Activated naive CD8-positive, alpha-beta T cell treated with anti-CD3 and anti-CD28 coated beads, Interleukin-2, amount 50 U/mL, for 16 hours (primary cell): ENCODE measurements around the gene ITPR2.
"Not testable (repeated sequence)": the region's sequence is repeated elsewhere in the genome, so short reads cannot be mapped to it uniquely, and the experiment has no call there.

Source experiments
- DNase-seq: peaks from one replicate; pipeline ENCODE4 v3.0.0-alpha.2; 2020; ENCODE audit warnings: low read depth, low spot score

ITPR2 gene

DNA sequence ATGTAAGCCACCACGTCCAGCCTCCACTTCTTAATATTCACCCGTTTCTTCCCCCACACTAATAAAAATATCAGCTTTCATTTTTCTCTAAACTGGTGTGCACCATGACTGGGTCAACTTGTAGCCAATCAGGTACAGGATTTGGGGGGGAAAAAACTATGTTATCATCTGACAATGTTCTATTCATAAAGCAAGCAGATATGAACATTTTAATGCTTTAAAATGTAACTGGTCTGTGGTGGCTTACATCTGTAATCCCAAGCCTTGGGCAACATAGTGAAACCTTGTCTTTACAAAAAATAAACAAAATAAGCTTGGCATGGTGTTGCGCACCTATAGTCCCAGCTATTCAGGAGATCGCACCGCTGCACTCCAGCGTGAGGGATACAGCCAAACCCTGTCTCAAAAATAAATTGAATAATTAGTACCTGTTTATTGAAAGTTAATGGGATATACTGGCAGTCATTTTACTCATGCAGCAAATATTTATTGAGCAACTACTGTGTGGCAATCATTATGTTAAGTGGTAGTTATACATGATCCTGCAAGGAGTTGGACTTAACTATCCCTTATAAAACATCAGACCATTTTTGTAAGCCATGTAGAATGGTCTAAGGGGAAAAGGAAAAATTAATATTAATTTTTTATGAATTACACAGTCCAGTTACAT is 15.3 kb upstream of the ITPR2 start:
- no peak for DNase-seq

DNA sequence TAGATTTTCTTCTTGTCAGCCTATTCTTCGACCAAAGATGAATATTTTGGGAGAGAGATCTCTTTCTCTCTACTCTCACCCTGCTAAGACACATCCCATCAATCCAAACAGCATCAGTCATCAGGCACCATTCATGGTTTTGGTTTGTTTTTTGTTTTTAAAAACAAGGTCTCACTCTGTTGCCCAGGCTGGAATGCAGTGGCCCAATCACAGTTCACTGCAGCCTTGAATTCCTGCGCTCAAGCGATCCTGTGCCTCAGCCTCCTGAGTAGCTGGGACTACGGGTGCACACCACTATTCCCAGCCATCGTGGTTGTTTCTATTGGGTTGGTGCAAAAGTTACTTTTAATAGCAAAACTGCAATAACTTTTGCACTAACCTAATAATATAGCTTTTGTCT is 14.4 kb upstream of the ITPR2 start:
- DNase-seq = no peak

DNA sequence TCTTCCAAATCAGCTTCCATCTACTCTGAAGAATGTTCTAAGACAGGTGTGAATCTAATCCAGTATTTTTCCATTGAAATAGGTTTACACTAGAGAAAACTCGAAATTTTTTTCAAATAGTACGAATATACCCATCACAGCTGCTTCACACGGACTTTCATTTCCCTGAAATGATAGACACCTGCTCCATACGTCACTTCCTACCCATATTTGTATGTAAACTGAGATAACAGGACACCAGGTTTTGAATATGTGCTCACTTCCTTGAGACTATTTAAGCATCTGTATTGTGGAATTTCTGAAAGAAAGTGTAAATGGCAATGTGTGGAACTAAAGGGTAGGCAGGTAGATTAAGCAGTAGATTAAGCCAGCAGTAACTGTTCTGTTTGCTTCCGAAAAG is 13.4 kb upstream of the ITPR2 start:
- DNase-seq = no peak

DNA sequence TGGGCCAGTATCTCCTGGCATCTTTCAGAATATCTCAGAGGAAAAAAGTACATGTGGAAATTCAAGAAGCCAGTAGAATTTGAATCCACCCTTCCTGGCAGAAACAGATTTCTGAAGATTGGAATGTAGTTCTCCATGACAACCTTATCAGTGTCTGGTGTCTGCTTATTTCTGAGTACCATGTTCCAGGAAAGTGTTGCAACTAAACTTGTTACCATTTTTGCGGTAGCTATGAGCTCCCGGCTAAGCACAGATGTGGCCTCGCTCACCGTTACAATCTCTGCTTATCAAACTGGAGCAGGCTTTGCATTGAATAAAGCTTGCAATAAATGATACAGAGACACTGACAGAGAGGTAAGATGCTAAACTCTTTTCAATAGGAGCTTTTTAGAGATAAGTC is 13.0 kb upstream of the ITPR2 start:
- no peak for DNase-seq

DNA sequence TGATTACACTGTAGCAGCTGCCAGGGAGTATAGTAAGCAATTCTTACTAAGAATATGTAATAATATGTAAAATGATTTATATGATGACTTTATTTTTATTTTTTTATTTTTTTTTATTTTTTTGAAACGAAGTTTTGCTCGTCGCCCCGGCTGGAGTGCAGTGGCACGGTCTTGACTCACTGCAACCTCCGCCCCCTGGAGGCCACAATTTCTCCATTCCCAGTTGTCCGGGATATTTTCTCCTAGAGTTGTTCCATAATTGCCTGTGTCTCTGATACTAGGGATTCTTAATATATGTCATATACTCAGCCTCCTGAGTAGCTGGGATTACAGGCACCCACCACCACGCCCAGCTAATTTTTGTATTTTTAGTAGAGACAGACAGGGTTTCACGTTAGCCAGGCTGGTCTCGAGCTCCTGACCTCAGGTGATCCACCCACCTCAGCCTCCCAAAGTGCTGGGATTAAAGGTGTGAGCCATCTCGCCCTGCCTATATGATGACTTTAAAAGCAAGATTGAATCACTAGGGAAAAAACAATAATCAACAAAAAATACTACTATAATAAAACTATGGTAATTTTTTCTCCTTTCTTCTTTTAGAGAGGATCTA is 12.2 kb upstream of the ITPR2 start:
- no peak for DNase-seq

DNA sequence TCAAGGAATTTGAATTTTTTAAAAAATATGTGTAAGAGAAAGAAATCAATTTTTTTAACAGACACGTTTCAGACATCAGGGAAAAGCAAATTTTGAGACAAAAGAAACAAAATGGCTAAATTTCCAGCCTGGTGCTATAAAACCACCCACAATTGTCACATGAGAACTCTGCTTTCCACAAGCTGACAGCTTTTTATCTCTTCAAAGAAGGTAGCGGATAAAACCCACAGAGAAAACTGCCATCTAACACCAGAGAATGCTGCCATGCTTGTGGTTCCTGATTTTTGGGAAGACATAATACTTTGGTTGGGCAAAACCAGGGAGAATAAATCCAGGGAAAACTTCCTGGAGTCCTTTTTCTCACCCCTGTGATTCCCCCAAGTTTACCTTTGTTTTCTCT is 10.3 kb upstream of the ITPR2 start:
- DNase-seq = no peak

DNA sequence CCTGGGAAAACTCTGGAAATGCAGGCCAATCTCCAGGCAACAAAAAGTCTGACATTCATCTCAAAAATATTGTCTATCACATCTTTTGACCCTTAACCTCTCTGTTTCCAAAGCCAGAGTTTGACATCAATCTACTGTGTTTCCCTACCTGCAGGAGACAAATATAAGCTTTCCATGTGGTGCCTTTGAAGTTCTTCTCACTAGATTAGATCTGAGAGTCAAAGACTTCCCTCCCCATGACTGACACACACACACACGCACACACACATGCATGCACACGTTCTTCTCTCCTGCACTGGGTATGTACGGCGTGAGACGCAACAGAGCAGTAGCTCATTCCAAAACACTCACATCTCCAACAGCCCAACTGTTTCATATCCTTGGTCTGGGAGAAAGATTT is 8.1 kb upstream of the ITPR2 start:
- DNase-seq = no peak

DNA sequence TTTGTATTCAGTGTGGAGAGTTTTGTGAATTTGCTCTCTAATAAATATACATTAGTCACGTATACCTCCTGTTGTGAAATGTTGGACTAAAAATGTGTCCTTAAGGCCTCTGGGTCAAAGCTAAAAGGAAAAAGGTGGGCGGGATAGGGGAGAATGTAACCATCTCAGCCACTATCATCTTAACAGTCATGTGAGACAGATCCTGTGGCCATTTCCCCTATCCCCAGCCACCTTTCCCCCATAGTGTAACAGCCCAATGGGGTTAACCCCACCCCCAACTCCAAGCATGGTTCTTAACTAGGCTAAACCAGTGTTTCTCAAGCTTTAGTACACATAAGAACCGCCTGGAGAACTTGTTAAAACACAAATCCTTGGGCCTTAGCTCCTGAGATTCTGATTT is 6.5 kb upstream of the ITPR2 start:
- DNase-seq = no peak

DNA sequence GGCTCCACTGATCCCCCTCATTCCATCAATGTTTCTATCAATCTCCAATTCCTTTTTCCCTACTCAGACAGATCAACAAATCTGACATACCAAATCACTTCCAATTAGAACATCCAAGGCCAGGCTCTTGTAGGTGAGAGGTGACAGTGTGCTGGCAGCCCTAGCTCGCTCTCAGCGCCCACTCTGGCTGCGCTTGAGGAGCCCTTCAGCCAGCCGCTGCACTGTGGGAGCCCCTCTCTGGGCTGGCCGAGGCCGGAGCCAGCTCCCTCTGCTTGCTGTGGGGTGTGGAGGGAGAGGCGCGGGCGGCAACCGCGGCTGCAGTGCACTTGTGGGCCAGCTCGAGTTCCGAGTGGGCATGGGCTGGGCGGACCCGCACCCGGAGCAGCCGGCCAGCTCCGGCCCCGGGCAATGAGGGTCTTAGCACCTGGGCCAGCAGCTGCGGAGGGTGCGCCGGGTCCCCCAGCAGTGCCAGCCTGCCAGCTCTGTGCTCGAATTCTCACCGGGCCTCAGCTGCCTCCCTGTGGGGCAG is 6.0 kb upstream of the ITPR2 start:
- no peak for DNase-seq

DNA sequence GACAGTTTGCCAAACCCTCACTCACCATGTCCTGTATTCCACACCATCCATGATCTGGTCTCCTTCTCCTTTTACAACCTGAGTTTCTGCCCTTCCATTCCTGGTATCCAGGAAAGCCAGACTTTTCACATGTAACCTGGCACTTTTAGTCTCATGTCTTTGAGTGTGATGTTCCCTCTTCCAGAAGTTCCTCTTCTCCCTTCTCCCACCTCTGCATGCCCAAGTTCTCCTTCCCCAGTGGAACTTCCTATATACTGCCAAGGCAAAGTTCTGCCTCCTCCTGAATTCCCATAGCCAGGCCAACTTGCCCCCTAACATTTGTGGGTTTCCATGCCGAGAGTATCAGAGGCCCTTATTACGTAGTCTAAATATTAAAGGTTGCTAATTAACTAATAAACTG is 3.2 kb upstream of the ITPR2 start:
- DNase-seq = no peak

DNA sequence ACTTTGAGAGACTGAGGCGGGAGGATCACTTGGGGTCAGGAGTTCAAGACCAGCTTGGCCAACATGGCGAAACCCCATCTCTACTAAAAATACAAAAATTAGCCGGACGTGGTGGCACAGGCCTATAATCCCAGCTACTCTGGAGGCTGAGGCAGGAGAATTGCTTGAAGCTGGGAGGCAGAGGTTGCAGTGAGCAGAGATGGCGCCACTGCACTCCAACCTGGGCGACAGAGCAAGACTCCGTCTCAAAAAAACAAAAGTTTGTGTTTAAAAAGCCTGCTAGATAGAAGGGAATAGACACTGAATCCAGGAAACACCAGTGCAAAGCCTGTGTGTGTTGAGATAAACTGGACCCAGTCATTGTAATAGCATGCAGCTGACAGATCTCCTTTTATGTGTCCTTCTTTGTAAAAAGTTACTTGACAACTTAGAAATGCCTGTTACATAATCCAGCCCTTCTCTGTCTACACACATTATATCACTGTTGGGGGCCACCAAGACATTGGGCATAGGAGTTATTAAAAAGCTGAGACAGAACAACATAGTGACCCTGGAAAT is 1.6 kb upstream of the ITPR2 start:
- not testable (repeated sequence) for DNase-seq

DNA sequence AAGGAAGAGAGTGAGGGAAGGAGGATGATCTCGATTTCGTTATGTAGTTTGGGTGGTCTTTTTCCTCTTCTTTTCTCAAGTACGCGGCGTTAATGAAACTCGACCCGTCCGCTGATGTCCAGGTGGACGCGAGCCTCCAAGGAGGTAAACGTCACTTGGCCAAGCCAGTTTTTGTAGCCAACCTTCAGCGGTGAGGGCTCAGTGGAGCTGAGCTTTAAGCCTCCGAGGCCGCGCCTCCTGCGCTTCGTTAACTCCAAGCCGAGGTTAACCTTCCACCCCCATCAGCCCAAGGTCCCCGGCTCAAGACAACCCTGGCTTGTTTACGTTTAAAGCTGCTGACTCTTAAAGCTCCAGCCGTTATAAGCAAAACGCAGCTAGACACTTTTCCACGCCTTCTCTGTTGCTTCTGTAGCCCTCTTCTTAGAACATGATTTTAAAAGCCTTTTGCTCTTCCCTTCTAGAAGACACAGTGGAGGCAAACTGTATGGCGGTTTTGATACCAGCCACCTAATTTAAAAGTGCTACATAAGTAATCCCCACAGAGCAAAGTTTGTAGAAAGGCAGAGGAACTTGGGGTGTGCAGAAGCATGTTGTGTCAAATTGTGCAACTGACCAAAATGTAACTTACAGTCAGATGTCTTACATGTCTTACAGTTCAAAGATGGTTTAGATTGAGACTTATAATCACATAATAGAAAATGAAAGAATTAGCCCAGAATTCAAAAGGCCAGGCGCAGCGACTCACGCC is 923 bp upstream of the ITPR2 start:
- DNase-seq = no peak

DNA sequence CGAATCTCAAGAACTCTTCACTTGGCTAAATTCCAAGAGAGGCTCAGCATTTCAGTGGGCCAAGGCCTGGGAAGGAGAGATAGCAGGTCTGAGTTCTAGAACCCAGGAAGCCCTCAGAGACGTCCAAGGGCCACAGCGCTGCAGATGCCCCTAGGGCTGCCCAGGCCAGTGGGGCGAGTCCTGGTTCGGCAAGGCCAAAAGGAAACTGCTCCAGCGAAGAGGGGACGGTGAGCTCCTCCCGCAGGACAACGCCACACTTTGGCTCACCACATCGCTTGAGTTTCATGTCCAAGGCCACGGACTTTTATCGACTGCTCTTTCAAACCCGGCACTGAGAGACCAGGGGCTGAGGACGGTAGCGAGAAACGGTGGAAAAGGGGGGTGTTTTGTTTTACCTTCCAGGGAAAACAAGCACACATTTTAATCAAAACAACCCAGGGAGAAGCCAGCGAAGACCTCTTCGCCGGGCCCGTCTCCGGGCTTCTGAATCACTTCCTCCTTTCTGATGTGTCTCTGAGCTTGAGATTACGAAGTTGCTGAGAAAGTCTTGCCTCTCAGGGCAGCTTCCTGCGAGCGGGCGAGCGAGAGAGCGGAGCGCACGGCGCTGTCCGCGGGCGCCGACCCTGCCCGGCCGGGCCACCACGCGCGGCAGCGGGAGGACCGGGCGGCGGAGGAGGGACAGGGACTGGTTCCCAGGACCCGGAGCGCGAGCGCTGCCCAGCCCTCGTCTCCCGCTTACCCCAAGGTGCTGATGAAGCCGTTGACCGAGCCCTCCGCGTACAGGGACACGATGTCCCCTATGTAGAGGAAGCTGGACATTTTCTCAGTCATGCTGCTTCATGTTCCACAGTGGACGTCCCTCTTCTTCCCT is 808 bp downstream of the ITPR2 start:
- no peak for DNase-seq

DNA sequence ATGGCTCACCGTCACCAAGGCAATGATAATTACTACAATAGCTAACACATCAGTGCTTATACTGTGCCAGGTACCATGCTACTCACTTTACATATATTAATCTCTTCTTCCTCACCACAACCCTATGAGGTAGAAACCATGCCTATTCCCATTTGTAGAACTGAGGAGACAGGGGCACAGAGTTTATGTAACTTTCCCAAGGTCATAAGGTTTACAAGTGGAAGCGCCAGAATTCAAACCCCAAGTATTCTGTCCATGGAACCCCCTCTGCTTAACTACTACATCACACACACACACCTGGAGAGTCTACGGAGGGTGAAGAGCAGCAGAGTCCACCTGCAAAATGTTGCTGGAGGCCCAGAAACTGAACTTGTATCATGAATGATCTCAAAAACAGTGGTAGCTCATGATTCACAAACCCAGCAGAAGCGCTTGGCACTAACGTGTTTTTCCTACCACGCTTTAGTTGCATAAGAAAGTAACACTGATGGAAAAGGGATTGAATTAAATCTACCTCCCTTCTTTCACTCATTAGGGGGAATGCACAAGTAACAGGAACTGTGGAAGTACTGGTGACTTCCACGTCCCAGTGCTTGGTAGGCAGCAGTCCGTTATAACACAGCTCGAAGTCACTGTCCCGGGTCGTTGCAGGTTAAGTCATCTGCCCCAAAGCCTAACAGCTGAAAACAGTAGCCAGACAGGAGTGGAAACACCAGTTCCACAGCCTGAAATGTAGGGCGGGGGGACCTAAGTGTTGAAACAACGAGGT is 2.0 kb downstream of the ITPR2 start:
- no peak for DNase-seq

DNA sequence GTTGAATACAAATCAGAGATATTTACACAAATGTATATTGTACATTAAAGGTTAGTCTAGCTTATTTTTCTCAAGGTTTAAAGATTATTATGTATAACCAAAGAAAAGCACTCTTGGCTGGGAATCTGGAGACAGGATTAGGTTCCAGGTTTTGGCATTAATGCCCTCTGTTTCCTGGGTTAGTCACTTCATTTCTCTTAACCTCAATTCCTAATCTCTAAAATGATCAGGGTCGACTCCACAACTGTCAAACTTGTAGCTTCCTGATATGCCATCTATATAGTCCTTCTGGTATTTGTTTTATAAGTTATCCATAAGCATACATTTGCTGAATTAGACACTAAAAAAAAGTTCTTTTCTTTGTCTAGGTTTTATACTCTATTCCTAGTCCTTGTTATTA is 2.6 kb downstream of the ITPR2 start:
- DNase-seq = no peak

DNA sequence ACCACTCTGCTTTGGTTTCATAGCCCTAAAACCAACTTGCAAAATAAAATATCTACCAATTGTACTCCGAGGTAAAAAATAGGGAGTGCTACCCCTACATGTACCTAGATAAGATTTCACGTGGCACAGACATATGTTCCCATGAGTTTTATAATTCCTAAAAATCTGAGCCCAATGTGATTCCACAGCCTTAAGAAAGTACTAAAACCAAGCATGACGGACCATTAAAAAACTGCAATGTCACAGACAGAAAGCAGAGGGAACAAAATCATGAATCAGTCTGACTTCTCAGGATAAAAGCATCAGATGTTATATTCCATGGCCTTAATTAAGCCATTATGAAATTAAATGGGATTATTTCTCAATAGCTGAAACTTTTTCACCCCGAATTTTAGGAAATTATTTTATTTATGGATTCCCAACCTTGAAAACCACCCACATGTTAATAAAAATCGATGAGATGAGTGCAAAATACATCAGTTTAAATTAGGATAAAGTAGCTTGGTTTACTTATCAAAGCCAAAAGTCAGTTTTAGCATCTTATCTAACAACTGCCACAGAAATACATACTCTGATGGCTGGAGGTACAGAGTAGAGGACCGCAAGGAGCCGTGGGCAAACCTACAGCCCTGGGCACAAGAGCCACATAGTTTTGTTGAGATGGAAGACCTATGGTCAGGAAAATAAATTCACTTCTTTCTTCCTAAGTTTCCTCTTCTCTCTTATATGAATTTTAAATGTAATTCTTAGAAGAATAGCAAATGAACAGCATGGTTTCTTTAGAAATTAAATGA is 4.5 kb downstream of the ITPR2 start:
- DNase-seq = no peak

DNA sequence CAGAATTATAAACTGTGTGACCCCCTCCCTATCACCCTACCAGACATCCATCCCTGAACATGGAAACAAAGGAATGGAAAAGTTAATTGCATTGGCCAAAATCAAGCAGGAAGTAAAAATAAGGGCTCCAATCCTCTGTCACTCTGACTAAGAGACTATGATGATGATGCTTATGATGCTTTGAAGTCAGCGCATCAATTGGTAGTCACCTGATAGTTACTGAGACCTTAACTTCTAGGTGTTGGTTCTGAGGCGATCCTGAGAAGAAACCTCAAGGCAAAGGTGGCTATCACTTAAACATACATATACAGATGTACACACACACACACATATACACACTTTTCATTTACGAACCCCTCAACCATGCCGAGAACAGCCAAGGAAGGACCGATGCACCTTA is 6.6 kb downstream of the ITPR2 start:
- no peak for DNase-seq

DNA sequence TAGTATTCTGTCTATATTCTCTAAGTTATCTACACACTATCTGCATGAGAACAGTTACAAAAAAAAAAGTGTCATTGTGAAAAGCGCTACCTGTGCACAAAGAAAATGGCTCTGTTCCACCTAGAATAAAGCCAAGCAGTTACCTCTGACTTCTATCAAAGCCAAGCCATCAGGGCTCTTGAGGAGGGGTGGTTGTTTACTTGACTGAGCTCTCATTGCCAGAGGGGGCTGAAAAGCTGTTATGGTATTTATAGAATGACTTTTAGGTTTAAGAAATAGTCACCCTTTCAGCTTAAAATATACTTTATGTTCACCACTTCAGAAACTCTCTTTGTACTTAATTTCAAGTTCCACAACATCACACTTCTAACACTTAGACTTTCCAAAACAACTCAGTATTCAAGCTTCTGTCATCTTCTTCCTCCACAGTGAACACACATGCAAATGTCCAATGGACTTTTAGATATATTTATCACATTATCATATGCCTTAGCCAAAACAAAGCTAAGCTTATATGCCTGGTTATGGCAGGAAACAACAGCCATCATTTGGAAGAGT is 7.5 kb downstream of the ITPR2 start:
- DNase-seq = no peak

DNA sequence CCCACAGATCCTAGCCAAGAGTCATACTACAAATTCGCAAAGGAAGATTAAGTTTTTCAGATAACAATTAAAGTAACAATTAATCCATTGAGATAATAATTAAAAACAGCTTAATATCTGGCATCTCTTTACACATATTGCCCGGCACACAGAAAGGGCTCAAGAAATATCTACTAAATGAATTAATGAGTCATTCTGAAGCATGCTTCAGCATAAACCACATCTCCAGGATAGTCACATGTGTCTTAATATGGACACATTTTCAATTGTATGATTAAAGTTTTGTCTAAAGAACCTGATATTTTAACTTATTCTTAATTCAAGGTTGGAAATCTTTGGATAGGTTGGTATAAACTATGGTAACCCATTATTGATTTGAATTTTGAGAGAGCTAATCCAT is 9.6 kb downstream of the ITPR2 start:
- no peak for DNase-seq

DNA sequence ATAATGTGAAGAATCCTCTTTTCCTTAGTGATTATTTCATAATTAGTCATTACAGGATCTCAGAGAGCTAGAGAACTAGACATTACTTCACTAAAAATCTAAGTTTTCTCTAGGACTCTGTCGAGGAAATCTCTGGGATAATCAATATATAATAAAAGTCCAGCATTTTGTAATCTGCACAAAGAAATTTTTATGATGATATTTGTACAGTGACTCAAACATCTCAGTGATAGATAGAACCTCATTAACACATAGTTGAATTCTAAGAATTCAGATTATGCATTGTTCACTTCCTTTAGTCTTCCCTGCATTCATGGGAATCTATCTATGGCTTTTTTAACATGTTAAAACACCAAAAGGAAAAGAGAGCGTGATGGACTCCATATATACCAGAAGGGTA is 11.0 kb downstream of the ITPR2 start:
- DNase-seq = no peak
